HEK293 (cell line): Measurements from ENCODE around the gene CD99L2.

ENCODE experiments used
- GLIS1 ChIP-seq: fragments of 450-650 bp; formaldehyde crosslinking; IDR thresholded peaks from 2 replicates; pipeline ENCODE4 v1.5.1; 2016; ENCODE audit warnings: missing biosample characterization, missing genetic modification characterization
- OSR2 ChIP-seq: fragments of 450-650 bp; formaldehyde crosslinking; IDR thresholded peaks from 2 replicates; pipeline ENCODE4 v1.5.1; 2016; ENCODE audit warnings: missing biosample characterization, missing genetic modification characterization
- TRIM28 ChIP-seq: IDR thresholded peaks from 2 replicates; pipeline ENCODE4 v1.6.1; 2011; ENCODE audit warnings: low read length, control low read depth, borderline replicate concordance
- ZIC2 ChIP-seq: fragments of 450-650 bp; formaldehyde crosslinking; IDR thresholded peaks from 2 replicates; pipeline ENCODE4 v1.5.1; 2016; ENCODE audit warnings: missing biosample characterization, missing genetic modification characterization
- ZNF114 ChIP-seq: fragments of 450-650 bp; formaldehyde crosslinking; IDR thresholded peaks from 2 replicates; pipeline ENCODE4 v1.5.0; 2017; ENCODE audit warnings: missing biosample characterization, missing genetic modification characterization
- ZNF354C ChIP-seq: fragments of 450-650 bp; formaldehyde crosslinking; IDR thresholded peaks from 2 replicates; pipeline ENCODE4 v1.5.1; 2016; ENCODE audit warnings: missing biosample characterization, missing genetic modification characterization, low read depth, borderline replicate concordance
- ZXDB ChIP-seq: fragments of 450-650 bp; formaldehyde crosslinking; IDR thresholded peaks from 2 replicates; pipeline ENCODE4 v1.5.1; 2016; ENCODE audit warnings: missing biosample characterization, missing genetic modification characterization
- TF ChIP-seq, protein P1 (sequence below): fragments of 450-650 bp; formaldehyde crosslinking; IDR thresholded peaks from 2 replicates; pipeline ENCODE4 v1.5.1; 2016; ENCODE audit warnings: missing biosample characterization, missing genetic modification characterization

DNA sequence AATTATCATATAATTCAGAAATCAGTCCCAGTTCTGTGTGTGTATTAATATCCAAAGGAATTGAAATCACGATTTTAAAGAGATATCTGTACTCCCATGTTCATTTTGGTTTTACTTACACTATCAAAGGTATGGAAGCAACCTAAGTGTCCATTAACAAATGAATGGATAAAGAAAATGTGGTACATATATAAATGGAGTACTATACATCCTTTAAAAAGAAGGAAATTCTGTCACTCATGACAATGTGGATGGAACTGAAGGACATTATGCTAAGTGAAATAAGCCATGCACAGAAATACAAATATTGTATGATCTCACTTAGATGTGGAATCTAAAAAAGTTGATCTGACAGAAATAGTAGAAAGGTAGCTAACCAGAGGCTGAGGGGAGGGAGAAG lies 63.8 kb downstream of the CD99L2 start:
- TF ChIP-seq ZIC2 (tag by site-specific recombination) (no peak), TRIM28 (no peak), ZXDB (tag by site-specific recombination) (no peak), ZNF354C (tag by site-specific recombination) (no peak), OSR2 (tag by site-specific recombination) (no peak), GLIS1 (no peak), ZNF114 (no peak)
- TF ChIP-seq, protein P1, sequence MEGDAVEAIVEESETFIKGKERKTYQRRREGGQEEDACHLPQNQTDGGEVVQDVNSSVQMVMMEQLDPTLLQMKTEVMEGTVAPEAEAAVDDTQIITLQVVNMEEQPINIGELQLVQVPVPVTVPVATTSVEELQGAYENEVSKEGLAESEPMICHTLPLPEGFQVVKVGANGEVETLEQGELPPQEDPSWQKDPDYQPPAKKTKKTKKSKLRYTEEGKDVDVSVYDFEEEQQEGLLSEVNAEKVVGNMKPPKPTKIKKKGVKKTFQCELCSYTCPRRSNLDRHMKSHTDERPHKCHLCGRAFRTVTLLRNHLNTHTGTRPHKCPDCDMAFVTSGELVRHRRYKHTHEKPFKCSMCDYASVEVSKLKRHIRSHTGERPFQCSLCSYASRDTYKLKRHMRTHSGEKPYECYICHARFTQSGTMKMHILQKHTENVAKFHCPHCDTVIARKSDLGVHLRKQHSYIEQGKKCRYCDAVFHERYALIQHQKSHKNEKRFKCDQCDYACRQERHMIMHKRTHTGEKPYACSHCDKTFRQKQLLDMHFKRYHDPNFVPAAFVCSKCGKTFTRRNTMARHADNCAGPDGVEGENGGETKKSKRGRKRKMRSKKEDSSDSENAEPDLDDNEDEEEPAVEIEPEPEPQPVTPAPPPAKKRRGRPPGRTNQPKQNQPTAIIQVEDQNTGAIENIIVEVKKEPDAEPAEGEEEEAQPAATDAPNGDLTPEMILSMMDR (tag by site-specific recombination) = no peak
